VCaP (cell line): ENCODE data around the gene LIM2.

Experiments used
- H3K27ac ChIP-seq: fragments of 450-650 bp; 2 replicates; pipeline ENCODE4 v1.5.1; 2017
- TF ChIP-seq, protein P1 (sequence below): fragments of 450-650 bp; conservative IDR thresholded peaks from 2 replicates; pipeline ENCODE4 v1.5.1; 2017; ENCODE audit warnings: mild to moderate bottlenecking, moderate library complexity

The LIM2 gene

GRCh38 chr19:51341066-51341465 lies 46.7 kb downstream of the LIM2 start:
- H3K27ac ChIP-seq = no peak overlapping the region; the same call in 1 of the 2 replicates
- TF ChIP-seq, protein P1, sequence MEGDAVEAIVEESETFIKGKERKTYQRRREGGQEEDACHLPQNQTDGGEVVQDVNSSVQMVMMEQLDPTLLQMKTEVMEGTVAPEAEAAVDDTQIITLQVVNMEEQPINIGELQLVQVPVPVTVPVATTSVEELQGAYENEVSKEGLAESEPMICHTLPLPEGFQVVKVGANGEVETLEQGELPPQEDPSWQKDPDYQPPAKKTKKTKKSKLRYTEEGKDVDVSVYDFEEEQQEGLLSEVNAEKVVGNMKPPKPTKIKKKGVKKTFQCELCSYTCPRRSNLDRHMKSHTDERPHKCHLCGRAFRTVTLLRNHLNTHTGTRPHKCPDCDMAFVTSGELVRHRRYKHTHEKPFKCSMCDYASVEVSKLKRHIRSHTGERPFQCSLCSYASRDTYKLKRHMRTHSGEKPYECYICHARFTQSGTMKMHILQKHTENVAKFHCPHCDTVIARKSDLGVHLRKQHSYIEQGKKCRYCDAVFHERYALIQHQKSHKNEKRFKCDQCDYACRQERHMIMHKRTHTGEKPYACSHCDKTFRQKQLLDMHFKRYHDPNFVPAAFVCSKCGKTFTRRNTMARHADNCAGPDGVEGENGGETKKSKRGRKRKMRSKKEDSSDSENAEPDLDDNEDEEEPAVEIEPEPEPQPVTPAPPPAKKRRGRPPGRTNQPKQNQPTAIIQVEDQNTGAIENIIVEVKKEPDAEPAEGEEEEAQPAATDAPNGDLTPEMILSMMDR = no peak

DNA sequence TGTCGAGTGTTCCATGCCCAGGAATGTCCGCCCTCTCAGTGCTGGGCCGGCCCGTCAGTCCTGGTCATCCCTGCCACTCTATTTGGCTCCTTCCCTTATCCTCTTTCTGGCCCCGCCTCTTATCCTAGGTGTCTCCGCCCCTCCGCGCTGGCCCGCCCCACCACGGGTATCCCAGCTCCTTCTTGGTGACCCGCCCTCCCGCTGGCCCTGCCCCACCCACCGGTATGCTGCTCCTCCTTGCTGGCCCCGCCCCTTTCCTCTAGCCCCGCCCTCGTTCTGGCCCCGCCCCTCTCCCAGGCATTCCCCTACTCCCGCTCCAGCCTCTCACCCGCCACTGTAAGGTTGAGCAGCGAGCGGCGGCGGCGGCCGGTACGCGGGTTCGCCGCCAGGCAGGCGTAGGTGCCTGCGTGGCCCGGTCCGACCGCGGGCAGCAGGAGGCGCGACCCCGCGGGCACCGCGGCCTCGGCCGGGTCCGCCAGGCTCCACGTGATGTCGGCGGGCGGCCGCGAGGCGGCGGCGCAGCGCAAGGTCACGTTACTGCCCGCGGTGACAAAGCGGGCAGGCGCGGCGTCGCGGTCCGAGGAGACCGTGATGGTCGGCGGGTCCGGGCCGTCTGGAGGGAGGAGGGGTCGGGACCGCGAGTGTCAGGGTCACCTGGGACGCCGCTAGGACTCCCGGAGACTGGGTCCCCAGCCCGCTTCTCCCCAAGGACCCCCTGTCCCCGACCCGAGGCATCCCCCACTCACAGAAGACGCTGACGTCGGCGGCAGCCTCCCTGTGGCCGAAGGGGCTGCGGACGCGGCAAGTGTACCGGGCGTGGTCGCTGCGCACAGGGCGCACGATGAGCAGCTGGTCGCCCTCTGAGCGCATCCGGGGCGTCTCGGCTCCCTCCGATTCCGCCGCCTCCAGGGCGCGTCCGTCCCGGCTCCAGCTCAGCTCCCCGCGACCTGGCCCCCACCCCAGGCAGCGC lies 47.8 kb downstream of the LIM2 start:
- TF ChIP-seq, protein P1 = peak; percentile 55
- peak overlapping the region; percentile 57 for H3K27ac ChIP-seq

DNA sequence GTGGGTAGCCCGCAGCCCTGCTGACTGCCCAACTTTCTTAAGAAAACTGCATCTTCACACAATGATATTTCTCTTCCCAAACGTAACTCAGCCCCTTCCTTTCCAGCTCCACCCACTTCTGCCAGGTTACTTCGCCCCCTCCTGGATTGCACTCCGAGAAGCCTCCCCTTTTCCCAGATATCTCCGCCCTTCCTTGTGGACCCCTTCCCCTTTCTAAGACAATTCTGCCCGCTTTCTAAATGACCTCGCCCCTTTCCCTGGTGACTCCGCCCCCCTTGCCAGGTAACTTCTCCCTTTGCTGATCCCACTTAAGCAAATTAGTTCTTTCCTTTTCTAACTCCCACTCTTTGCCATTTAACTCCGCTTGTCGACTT lies 48.5 kb downstream of the LIM2 start:
- TF ChIP-seq, protein P1 = no peak
- H3K27ac ChIP-seq = peak overlapping the region; percentile 57

DNA sequence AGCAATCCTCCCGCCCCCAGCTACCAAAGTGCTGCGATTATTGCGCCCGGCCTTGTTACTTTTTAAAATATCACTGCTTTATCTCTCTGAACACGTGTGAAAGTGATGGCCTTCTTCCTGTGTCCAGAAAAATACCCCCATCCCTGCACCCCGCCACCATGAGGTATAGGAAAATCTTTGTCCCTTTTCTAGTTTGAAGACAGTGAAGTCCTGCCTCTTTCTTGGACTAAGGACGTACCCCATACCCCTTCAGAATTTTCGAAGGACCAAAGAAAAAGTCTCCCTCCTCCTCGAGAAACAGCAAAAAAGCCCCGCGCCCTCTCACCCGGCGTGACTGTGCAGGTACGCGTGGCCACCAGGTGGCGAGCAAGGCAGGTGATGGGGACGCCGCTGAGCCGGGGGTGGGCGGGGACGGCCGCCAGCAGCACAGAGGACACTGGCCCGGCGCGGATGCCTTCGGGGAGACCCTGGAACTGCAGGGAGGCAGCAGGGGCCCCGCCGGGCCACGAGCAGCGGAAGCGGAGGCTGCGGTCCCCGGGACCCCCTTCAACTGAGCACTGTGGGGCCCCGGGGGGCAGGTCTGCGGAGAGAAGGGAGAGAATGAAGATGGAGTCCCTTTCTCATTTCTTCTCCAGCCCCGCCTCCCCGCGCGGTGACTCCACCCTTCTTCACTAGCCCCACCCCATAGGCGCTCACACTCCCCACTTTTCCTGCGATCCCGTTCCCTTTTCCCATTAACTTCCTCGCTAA lies 49.0 kb downstream of the LIM2 start:
- TF ChIP-seq, protein P1 = peak; percentile 98
- peak overlapping the region; percentile 57 for H3K27ac ChIP-seq

DNA sequence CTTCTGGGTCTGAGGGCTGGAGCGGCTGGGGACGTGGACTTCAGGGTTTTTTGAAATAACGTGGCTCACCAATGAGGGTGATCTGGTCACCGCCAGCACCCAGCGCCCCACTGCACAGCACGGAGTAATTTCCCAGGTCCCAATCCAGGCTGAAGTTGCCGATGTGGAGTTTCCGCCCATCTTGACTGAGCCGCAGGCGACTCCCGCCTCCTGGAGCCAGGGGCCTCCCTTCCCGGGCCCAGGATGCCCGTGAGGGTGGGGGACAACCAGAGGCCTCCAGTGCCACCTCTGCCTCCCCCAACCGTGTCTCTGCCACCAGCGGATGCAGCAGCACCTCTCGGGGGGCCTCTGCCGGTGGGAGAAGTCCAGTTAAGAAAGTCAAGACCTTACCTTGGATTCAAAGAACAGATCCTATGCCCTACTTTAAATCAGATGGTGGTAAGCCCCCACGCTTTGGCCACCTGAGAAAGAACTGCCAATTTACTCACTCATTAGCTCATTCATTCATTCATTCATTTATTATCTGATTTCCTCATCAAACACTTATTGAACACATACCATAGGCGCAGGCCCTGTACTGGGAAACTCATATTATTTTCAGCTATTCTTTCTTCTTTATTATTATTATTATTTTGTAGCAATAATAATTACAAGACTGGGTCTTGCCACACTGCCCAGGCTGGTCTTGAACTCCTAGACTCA lies 49.8 kb downstream of the LIM2 start:
- TF ChIP-seq, protein P1 = no peak
- peak overlapping the region; percentile 57; the same call in 1 of the 2 replicates for H3K27ac ChIP-seq

- TF ChIP-seq, protein P1 = no peak
- H3K27ac ChIP-seq = no peak overlapping the region
Measured at GRCh38 chr19:51337141-51337860, 50.5 kb downstream of the LIM2 start.
